ENCODE data around the gene IGFL1. TPM values are rescaled to one million over a fixed set of nuclear protein-coding genes. Genes with fewer than 3 reads are reported as not detected.
A peak's percentile ranks its signal among the peaks of the same experiment; 100 is the strongest.
"Not testable (repeated sequence)": the region's sequence is repeated elsewhere in the genome, so short reads cannot be mapped to it uniquely, and the experiment has no call there.

Gene IGFL1
- total and polyA plus RNA-seq, 8 donors, result 0.50 to 0.88 TPM; not detected in 6

- H3K4me3 ChIP-seq, result no peak overlapping the region
- peaks cover 0 to 25% (median 0%) of the 10 kb centered on the region in 3 donors for H3K27me3 ChIP-seq
- H3K36me3 ChIP-seq, result no peaks in the 10 kb centered on the region
- 23 to 35% (median 29%) methylated on average over 1 of the region's 1 CpG for WGBS, 5 donors
- H3K9me3 ChIP-seq, result no peaks in the 10 kb centered on the region
- intact Hi-C loops (cut with DNase I; ENCODE audit: low total_unique reads), result no loop called here
- peak overlapping the region in 3 of 5 donors; percentile 31 to 62 (median 35) for H3K27ac ChIP-seq
- TF ChIP-seq EP300 (IDR thresholded peaks at IDR 0.05) (no peak), POLR2A (IDR thresholded peaks at IDR 0.05) (no peak), POLR2AphosphoS5 (IDR thresholded peaks at IDR 0.05) (no peak), CTCF (IDR thresholded peaks at IDR 0.05) (no peak)
- peaks cover 0 to 23% (median 13%) of the 10 kb centered on the region in 4 donors for H3K4me1 ChIP-seq
- DNase-seq, result peak in 1 of 2 donors; percentile 30
Measured at GRCh38 chr19:46210669-46211068, 18.9 kb upstream of the IGFL1 start.

- H3K27me3 ChIP-seq, result peaks cover 0 to 25% (median 0%) of the 10 kb centered on the region in 3 donors
- no peaks in the 10 kb centered on the region for H3K36me3 ChIP-seq
- WGBS, 5 donors, result 25 to 37% (median 34%) methylated on average over 10 of the region's 10 CpGs
- no peak overlapping the region for H3K4me3 ChIP-seq
- no peaks in the 10 kb centered on the region for H3K9me3 ChIP-seq
- DNase-seq, result peak; percentile 39 to 53
- H3K27ac ChIP-seq, result peak overlapping the region in 4 of 5 donors; percentile 31 to 62 (median 38)
- peaks cover 0 to 23% (median 13%) of the 10 kb centered on the region in 4 donors for H3K4me1 ChIP-seq
- intact Hi-C loops (cut with DNase I; ENCODE audit: low total_unique reads), result no loop called here
- TF ChIP-seq POLR2A (IDR thresholded peaks at IDR 0.05), result no peak
- no peak for TF ChIP-seq EP300 (IDR thresholded peaks at IDR 0.05)
- TF ChIP-seq POLR2AphosphoS5 (IDR thresholded peaks at IDR 0.05), result no peak
- TF ChIP-seq CTCF (IDR thresholded peaks at IDR 0.05), result no peak
Measured at GRCh38 chr19:46211201-46211881, 18.2 kb upstream of the IGFL1 start.

DNA sequence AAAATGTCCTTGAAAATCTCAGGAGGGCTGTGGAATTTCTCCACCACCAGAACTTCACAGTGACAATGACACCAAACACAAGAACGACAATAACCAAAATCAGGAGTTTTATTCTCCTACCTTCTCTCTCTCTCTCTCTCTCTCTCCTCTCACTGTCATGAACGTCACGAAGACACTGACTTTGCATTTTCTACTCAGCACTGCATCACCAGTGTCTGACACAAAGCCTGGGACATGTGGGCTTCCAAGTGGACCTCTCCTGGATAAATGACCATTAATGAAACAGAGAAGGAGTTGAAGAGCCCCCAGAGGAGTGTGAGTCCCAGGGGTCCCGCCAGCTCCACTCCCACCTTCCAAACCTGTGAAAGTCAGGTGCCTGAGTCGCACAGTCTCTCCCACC lies 16.9 kb upstream of the IGFL1 start:
- H3K27me3 ChIP-seq, result peaks cover 0 to 25% (median 0%) of the 10 kb centered on the region in 3 donors
- intact Hi-C loops (cut with DNase I; ENCODE audit: low total_unique reads); H3K27ac ChIP-seq; DNase-seq; H3K9me3 ChIP-seq; H3K4me3 ChIP-seq; H3K36me3 ChIP-seq: not testable (repeated sequence)
- 78 to 92% (median 87%) methylated on average over 5 of the region's 5 CpGs for WGBS, 5 donors
- peaks cover 0 to 23% (median 13%) of the 10 kb centered on the region in 4 donors for H3K4me1 ChIP-seq

- H3K27ac ChIP-seq, result no peak overlapping the region
- no peak overlapping the region for H3K4me3 ChIP-seq
- H3K36me3 ChIP-seq, result no peaks in the 10 kb centered on the region
- no peak for DNase-seq
- no peaks in the 10 kb centered on the region for H3K9me3 ChIP-seq
- intact Hi-C loops (cut with DNase I; ENCODE audit: low total_unique reads), result no loop called here
- 78 to 92% (median 83%) methylated on average over 6 to 11 of the region's 11 CpGs for WGBS, 5 donors
- H3K4me1 ChIP-seq, result peaks cover 0 to 23% (median 13%) of the 10 kb centered on the region in 4 donors
- TF ChIP-seq EP300 (IDR thresholded peaks at IDR 0.05) (no peak), POLR2A (IDR thresholded peaks at IDR 0.05) (no peak), POLR2AphosphoS5 (IDR thresholded peaks at IDR 0.05) (no peak), CTCF (IDR thresholded peaks at IDR 0.05) (no peak)
- H3K27me3 ChIP-seq, result peaks cover 0 to 27% (median 0%) of the 10 kb centered on the region in 3 donors
Measured at GRCh38 chr19:46213156-46213555, 16.4 kb upstream of the IGFL1 start.

- Histone ChIP-seq H3K36me3 (no peaks in the 10 kb centered on the region), H3K4me3 (no peak overlapping the region), H3K4me1 (peaks cover 0 to 23% (median 13%) of the 10 kb centered on the region in 4 donors), H3K27ac (no peak overlapping the region), H3K27me3 (peaks cover 0 to 25% (median 0%) of the 10 kb centered on the region in 3 donors), H3K9me3 (no peaks in the 10 kb centered on the region)
- WGBS, 5 donors, result 87 to 91% (median 90%) methylated on average over 15 to 19 of the region's 19 CpGs
- TF ChIP-seq CTCF (IDR thresholded peaks at IDR 0.05) (no peak), EP300 (IDR thresholded peaks at IDR 0.05) (no peak), POLR2AphosphoS5 (IDR thresholded peaks at IDR 0.05) (no peak), POLR2A (IDR thresholded peaks at IDR 0.05) (no peak)
- intact Hi-C loops (cut with DNase I; ENCODE audit: low total_unique reads), result no loop called here
- DNase-seq, result no peak
Measured at GRCh38 chr19:46213806-46214205, 15.7 kb upstream of the IGFL1 start.

Measured in stomach (tissue), 9 donors.